Neuronal stem cell (in vitro differentiated cells): ENCODE measurements around the gene VAMP1.
"Not testable (repeated sequence)": the region's sequence is repeated elsewhere in the genome, so short reads cannot be mapped to it uniquely, and the experiment has no call there.

ENCODE experiments used
- DNase-seq: peaks from one replicate; pipeline ENCODE4 v3.0.0-alpha.2; 2013; ENCODE audit warnings: low spot score
- H2AFZ ChIP-seq: one replicate; pipeline ENCODE4 v1.6.1; 2013; ENCODE audit warnings: mild to moderate bottlenecking, low read length, inconsistent platforms
- H2AK5ac ChIP-seq: 2 replicates; pipeline ENCODE4 v1.6.1; 2013; ENCODE audit warnings: low read depth, mild to moderate bottlenecking, inconsistent platforms, low read length, moderate library complexity, mixed read lengths
- H2BK120ac ChIP-seq: 2 replicates; pipeline ENCODE4 v1.6.1; 2013; ENCODE audit warnings: low read depth, mild to moderate bottlenecking, inconsistent platforms, low read length, moderate library complexity, mixed read lengths
- H2BK12ac ChIP-seq: one replicate; pipeline ENCODE4 v1.6.1; 2013; ENCODE audit warnings: low read length, inconsistent platforms
- H2BK15ac ChIP-seq: 2 replicates; pipeline ENCODE4 v1.6.1; 2013; ENCODE audit warnings: mild to moderate bottlenecking, low read length, inconsistent platforms, mixed read lengths
- H2BK5ac ChIP-seq: one replicate; pipeline ENCODE4 v1.6.1; 2013; ENCODE audit warnings: inconsistent platforms, mild to moderate bottlenecking, low read length, moderate library complexity
- H3K14ac ChIP-seq: one replicate; pipeline ENCODE4 v1.6.1; 2013; ENCODE audit warnings: low read length, inconsistent platforms
- H3K18ac ChIP-seq: 2 replicates; pipeline ENCODE4 v1.6.1; 2013; ENCODE audit warnings: low read length, inconsistent platforms
- H3K23ac ChIP-seq: 2 replicates; pipeline ENCODE4 v1.6.1; 2013; ENCODE audit warnings: low read depth, mild to moderate bottlenecking, mixed read lengths, low read length, inconsistent platforms; ENCODE audit not compliant: poor library complexity
- H3K27ac ChIP-seq: replicated peaks from 3 replicates; pipeline ENCODE4 v1.5.1; 2013; ENCODE audit warnings: low read length, inconsistent platforms
- H3K27me3 ChIP-seq, 3 experiments: 2 replicates each; pipeline ENCODE4 v1.6.1; 2013; ENCODE audit warnings: low read length in 3 of 3, mild to moderate bottlenecking in 2 of 3, inconsistent platforms in 1 of 3, low read depth in 1 of 3, mixed read lengths in 1 of 3, moderate library complexity in 1 of 3; ENCODE audit not compliant: control insufficient read depth in 3 of 3, insufficient read depth in 3 of 3
- H3K36me3 ChIP-seq, 2 donors: replicated peaks in 1 of 2; 2 replicates each; pipeline ENCODE4 v1.6.1; 2013; ENCODE audit warnings: low read length in 2 of 2; ENCODE audit not compliant: control insufficient read depth in 2 of 2, insufficient read depth in 2 of 2
- H3K4ac ChIP-seq: 2 replicates; pipeline ENCODE4 v1.6.1; 2013; ENCODE audit warnings: inconsistent platforms, mild to moderate bottlenecking, low read length, moderate library complexity
- H3K4me1 ChIP-seq, 2 donors: 1 replicate in 1 of 2; 2 replicates in 1 of 2; pipeline ENCODE4 v1.6.1; 2013; ENCODE audit warnings: low read length in 2 of 2, low read depth in 1 of 2; ENCODE audit not compliant: control insufficient read depth in 2 of 2, insufficient read depth in 1 of 2
- H3K4me2 ChIP-seq: one replicate; pipeline ENCODE4 v1.6.1; 2013; ENCODE audit warnings: mild to moderate bottlenecking, low read length, inconsistent platforms; ENCODE audit not compliant: insufficient read depth, poor library complexity, severe bottlenecking
- H3K4me3 ChIP-seq, 2 donors: 2 replicates each; pipeline ENCODE4 v1.5.1; 2013; ENCODE audit warnings: low read length in 2 of 2, mild to moderate bottlenecking in 2 of 2, inconsistent platforms in 1 of 2, moderate library complexity in 1 of 2
- H3K79me1 ChIP-seq: one replicate; pipeline ENCODE4 v1.6.1; 2013; ENCODE audit warnings: low read depth, mild to moderate bottlenecking, inconsistent platforms, low read length, moderate library complexity
- H3K9ac ChIP-seq: one replicate; pipeline ENCODE4 v1.6.1; 2013; ENCODE audit warnings: mild to moderate bottlenecking, low read depth, low read length, inconsistent platforms; ENCODE audit not compliant: poor library complexity
- H3K9me3 ChIP-seq, 2 donors: replicated peaks in 1 of 2; 2 replicates each; pipeline versions ENCODE3 to v1.6.1; 2013; ENCODE audit warnings: low read length in 2 of 2, mild to moderate bottlenecking in 2 of 2, inconsistent platforms in 1 of 2, low read depth in 1 of 2, mixed read lengths in 1 of 2, moderate library complexity in 1 of 2; ENCODE audit not compliant: control insufficient read depth in 2 of 2, insufficient read depth in 1 of 2
- H4K8ac ChIP-seq: one replicate; pipeline ENCODE4 v1.6.1; 2013; ENCODE audit warnings: low read depth, mild to moderate bottlenecking, inconsistent platforms, low read length, moderate library complexity
- H4K91ac ChIP-seq: one replicate; pipeline ENCODE4 v1.6.1; 2013; ENCODE audit warnings: low read length, low read depth, mild to moderate bottlenecking, inconsistent platforms; ENCODE audit not compliant: poor library complexity
- WGBS, 2 donors: extraction: QIAGEN DNeasy Blood & Tissue Kit; methylation state at CpG; one replicate each; pipeline ENCODE4 v1.1.7; 2013; ENCODE audit warnings: missing lambda C conversion rate in 2 of 2, mixed read lengths in 1 of 2; ENCODE audit not compliant: insufficient read length in 2 of 2, insufficient replicate concordance in 1 of 2; ENCODE audit errors: extremely low coverage in 2 of 2; 5-methylcytosine and 5-hydroxymethylcytosine counted together

VAMP1 gene

GRCh38 chr12:6493497-6494257 lies 23.2 kb upstream of the VAMP1 start, which contains the start of gene NCAPD2:
TSS of gene NCAPD2 (plus strand) at chr12:6494102. CDS start at chr12:6495099, 997 bp downstream.
- Histone ChIP-seq H3K9ac (peak within 1 kb of the TSS; percentile 85), H3K27me3 (no peaks in the 10 kb centered on the region), H3K4ac (no peak within 1 kb of the TSS), H3K14ac (no peak within 1 kb of the TSS), H4K8ac (peak within 1 kb of the TSS; percentile 4), H3K27ac (peak within 1 kb of the TSS; percentile 88), H2BK120ac (no peak within 1 kb of the TSS), H3K79me1 (peaks cover 4% of the 10 kb centered on the region), H2BK15ac (no peak within 1 kb of the TSS), H3K4me3 (peak within 1 kb of the TSS; percentile 78 to 91), H3K36me3 (peaks cover 15 to 57% of the 10 kb centered on the region in 2 donors), H2BK12ac (no peak within 1 kb of the TSS), H3K23ac (peak within 1 kb of the TSS; percentile 43), H3K4me1 (peaks cover 11 to 15% of the 10 kb centered on the region in 2 donors), H2BK5ac (no peak within 1 kb of the TSS), H3K18ac (peak within 1 kb of the TSS; percentile 91), H2AK5ac (no peak within 1 kb of the TSS), H3K9me3 (no peaks in the 10 kb centered on the region), H4K91ac (peak within 1 kb of the TSS; percentile 25), H3K4me2 (peak within 1 kb of the TSS; percentile 81), H2AFZ (peak within 1 kb of the TSS; percentile 90)
- peak; percentile 93 for DNase-seq
- no CpG with 5 or more reads among the region's 49 CpGs for WGBS, 2 donors

GRCh38 chr12:6492838-6493496 lies 22.5 kb upstream of the VAMP1 start, which contains the start of gene MRPL51:
TSS of gene MRPL51 (minus strand) at chr12:6493262. CDS start at chr12:6493136, 126 bp downstream.
- Histone ChIP-seq H3K14ac (no peak within 1 kb of the TSS), H3K4me3 (peak within 1 kb of the TSS; percentile 78 to 91), H3K36me3 (peaks cover 15 to 50% of the 10 kb centered on the region in 2 donors), H3K4ac (no peak within 1 kb of the TSS), H2BK5ac (no peak within 1 kb of the TSS), H3K23ac (peak within 1 kb of the TSS; percentile 43), H3K9me3 (no peaks in the 10 kb centered on the region), H2BK120ac (no peak within 1 kb of the TSS), H2BK15ac (no peak within 1 kb of the TSS), H2BK12ac (no peak within 1 kb of the TSS), H4K91ac (peak within 1 kb of the TSS; percentile 25), H3K27ac (peak within 1 kb of the TSS; percentile 88), H3K18ac (peak within 1 kb of the TSS; percentile 91), H3K27me3 (no peaks in the 10 kb centered on the region), H3K79me1 (peaks cover 4% of the 10 kb centered on the region), H4K8ac (peak within 1 kb of the TSS; percentile 4), H2AFZ (peak within 1 kb of the TSS; percentile 90), H3K9ac (peak within 1 kb of the TSS; percentile 85), H3K4me1 (peaks cover 11 to 15% of the 10 kb centered on the region in 2 donors), H2AK5ac (no peak within 1 kb of the TSS), H3K4me2 (peak within 1 kb of the TSS; percentile 81)
- no CpG with 5 or more reads among the region's 39 CpGs for WGBS, 2 donors
- DNase-seq = peak; percentile 90

GRCh38 chr12:6490673-6491072 lies 20.2 kb upstream of the VAMP1 start:
- H4K91ac ChIP-seq, H3K27me3 ChIP-seq, H2BK5ac ChIP-seq, H3K4me2 ChIP-seq, H3K9me3 ChIP-seq, H2AFZ ChIP-seq, H3K79me1 ChIP-seq, H3K27ac ChIP-seq, H4K8ac ChIP-seq, H3K23ac ChIP-seq, H2BK12ac ChIP-seq, H3K18ac ChIP-seq, H3K4ac ChIP-seq, DNase-seq, H3K4me3 ChIP-seq, H2BK120ac ChIP-seq, H2BK15ac ChIP-seq, H3K9ac ChIP-seq, H3K14ac ChIP-seq, H3K4me1 ChIP-seq, H2AK5ac ChIP-seq: not testable (repeated sequence)
- no CpG with 5 or more reads among the region's 1 CpG for WGBS, 2 donors
- H3K36me3 ChIP-seq = peaks cover 8 to 28% of the 10 kb centered on the region in 2 donors

GRCh38 chr12:6489449-6489848 lies 19.0 kb upstream of the VAMP1 start:
- Histone ChIP-seq H3K27ac (no peak overlapping the region), H4K8ac (no peak overlapping the region), H2BK5ac (no peak overlapping the region), H2AK5ac (no peak overlapping the region), H2BK15ac (no peak overlapping the region), H3K27me3 (no peaks in the 10 kb centered on the region), H2AFZ (no peak overlapping the region), H3K23ac (no peak overlapping the region), H3K79me1 (peaks cover 4% of the 10 kb centered on the region), H2BK120ac (no peak overlapping the region), H3K9me3 (no peaks in the 10 kb centered on the region), H3K4ac (no peak overlapping the region), H3K9ac (no peak overlapping the region), H2BK12ac (no peak overlapping the region), H3K18ac (no peak overlapping the region), H3K4me2 (no peak overlapping the region), H3K36me3 (peaks cover 4 to 17% of the 10 kb centered on the region in 2 donors), H3K4me3 (no peak overlapping the region), H3K14ac (no peak overlapping the region), H3K4me1 (peaks cover under 1 to 2% of the 10 kb centered on the region in 2 donors), H4K91ac (no peak overlapping the region)
- no CpG with 5 or more reads among the region's 4 CpGs for WGBS, 2 donors
- DNase-seq = no peak
